IMR-90 (cell line): ENCODE data around the gene PRAMEF12.

ENCODE experiments used
- BHLHE40 ChIP-seq: fragments of 150-350 bp; IDR thresholded peaks from 2 replicates; pipeline ENCODE4 v1.6.1; 2016; ENCODE audit warnings: mild to moderate bottlenecking, low read depth, low read length
- CEBPB ChIP-seq: IDR thresholded peaks from 2 replicates; pipeline ENCODE4 v1.6.1; 2012; ENCODE audit warnings: low read depth, low read length, improper control_type of control experiment
- CTCF ChIP-seq: conservative IDR thresholded peaks from 2 replicates; pipeline ENCODE4 v1.5.1; 2012; ENCODE audit warnings: mild to moderate bottlenecking, low read depth, low read length, improper control_type of control experiment
- FOS ChIP-seq: fragments of 150-350 bp; IDR thresholded peaks from 2 replicates; pipeline ENCODE4 v1.6.1; 2016; ENCODE audit warnings: low read depth, low read length
- MAZ ChIP-seq: IDR thresholded peaks from 2 replicates; pipeline ENCODE4 v1.6.1; 2012; ENCODE audit warnings: low read depth, mild to moderate bottlenecking, low read length, improper control_type of control experiment, moderate library complexity, borderline replicate concordance
- POLR2A ChIP-seq: IDR thresholded peaks from 2 replicates; pipeline ENCODE4 v1.6.1; 2012; ENCODE audit warnings: mild to moderate bottlenecking, low read depth, low read length
- RFX5 ChIP-seq: IDR thresholded peaks from 2 replicates; pipeline ENCODE4 v1.8.0; 2012; ENCODE audit warnings: low read depth, mild to moderate bottlenecking, low read length, moderate library complexity
- SMC3 ChIP-seq: fragments of 150-350 bp; IDR thresholded peaks from 2 replicates; pipeline ENCODE4 v1.6.1; 2016; ENCODE audit warnings: low read depth, mild to moderate bottlenecking, antibody characterized with exemption, low read length, moderate library complexity

- TF ChIP-seq POLR2A (no peak), CTCF (no peak), RFX5 (no peak), SMC3 (no peak), CEBPB (no peak), MAZ (no peak), BHLHE40 (no peak), FOS (no peak)
Measured at GRCh38 chr1:12810691-12811408, 37.3 kb downstream of the PRAMEF12 start.
